ENCODE measurements around the gene CZIB. TPM values are rescaled to one million over a fixed set of nuclear protein-coding genes. Genes with fewer than 3 reads are reported as not detected.

CZIB gene
- polyA plus RNA-seq, 1 donor from 2014 or later = 103 TPM

DNA sequence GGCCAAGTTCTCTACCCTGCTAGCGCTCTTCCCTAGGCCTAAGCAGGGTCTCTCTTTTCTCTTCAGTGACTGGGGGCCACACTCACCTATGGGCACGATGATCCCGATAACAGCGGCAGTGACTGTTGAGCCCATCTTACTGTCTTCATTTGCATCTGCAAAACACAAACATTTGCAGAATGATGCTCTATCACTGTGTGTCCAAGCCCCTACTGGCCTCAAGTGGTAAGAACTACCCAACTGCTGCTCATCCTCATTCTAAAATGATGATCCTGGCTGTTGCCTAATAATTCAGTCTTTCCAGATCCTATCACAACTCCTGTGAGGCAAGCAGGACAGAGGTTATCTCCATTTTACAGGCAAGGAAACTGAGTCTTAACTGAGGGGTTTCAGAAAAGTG is 34.6 kb upstream of the CZIB start:
- H3K79me2 ChIP-seq (replicated peaks; ENCODE audit: insufficient read depth, low read length) = no peaks in the 10 kb centered on the region
- H3K27ac ChIP-seq (ENCODE audit: low read length) = no peak overlapping the region
- H3K9me3 ChIP-seq (ENCODE audit: low read length) = no peaks in the 10 kb centered on the region
- H3F3A ChIP-seq (ENCODE audit: insufficient read depth, low read length, poor library complexity, severe bottlenecking) = no peaks in the 10 kb centered on the region
- no peaks in the 10 kb centered on the region for H3K9me2 ChIP-seq (ENCODE audit: insufficient read depth, low read length)
- H4K20me1 ChIP-seq (ENCODE audit: insufficient read depth) = no peaks in the 10 kb centered on the region
- H3K4me3 ChIP-seq (ENCODE audit: low read length) = no peak overlapping the region
- no peak overlapping the region for H3K9ac ChIP-seq (ENCODE audit: low read length)
- no peak overlapping the region for H3K4me2 ChIP-seq (ENCODE audit: low read length)
- peaks cover 3% of the 10 kb centered on the region for H3K36me3 ChIP-seq (ENCODE audit: insufficient read depth, low read length)
- no peak for TF ChIP-seq EP300 (conservative IDR thresholded peaks at IDR 0.05; ENCODE audit: poor library complexity, severe bottlenecking)
- no peak for TF ChIP-seq EZH2 (IDR thresholded peaks at IDR 0.05; ENCODE audit: borderline replicate concordance, insufficient read depth, low read length, poor library complexity, severe bottlenecking)
- no peak for TF ChIP-seq TAF1 (IDR thresholded peaks at IDR 0.05; ENCODE audit: low read depth)
- TF ChIP-seq, protein P1, sequence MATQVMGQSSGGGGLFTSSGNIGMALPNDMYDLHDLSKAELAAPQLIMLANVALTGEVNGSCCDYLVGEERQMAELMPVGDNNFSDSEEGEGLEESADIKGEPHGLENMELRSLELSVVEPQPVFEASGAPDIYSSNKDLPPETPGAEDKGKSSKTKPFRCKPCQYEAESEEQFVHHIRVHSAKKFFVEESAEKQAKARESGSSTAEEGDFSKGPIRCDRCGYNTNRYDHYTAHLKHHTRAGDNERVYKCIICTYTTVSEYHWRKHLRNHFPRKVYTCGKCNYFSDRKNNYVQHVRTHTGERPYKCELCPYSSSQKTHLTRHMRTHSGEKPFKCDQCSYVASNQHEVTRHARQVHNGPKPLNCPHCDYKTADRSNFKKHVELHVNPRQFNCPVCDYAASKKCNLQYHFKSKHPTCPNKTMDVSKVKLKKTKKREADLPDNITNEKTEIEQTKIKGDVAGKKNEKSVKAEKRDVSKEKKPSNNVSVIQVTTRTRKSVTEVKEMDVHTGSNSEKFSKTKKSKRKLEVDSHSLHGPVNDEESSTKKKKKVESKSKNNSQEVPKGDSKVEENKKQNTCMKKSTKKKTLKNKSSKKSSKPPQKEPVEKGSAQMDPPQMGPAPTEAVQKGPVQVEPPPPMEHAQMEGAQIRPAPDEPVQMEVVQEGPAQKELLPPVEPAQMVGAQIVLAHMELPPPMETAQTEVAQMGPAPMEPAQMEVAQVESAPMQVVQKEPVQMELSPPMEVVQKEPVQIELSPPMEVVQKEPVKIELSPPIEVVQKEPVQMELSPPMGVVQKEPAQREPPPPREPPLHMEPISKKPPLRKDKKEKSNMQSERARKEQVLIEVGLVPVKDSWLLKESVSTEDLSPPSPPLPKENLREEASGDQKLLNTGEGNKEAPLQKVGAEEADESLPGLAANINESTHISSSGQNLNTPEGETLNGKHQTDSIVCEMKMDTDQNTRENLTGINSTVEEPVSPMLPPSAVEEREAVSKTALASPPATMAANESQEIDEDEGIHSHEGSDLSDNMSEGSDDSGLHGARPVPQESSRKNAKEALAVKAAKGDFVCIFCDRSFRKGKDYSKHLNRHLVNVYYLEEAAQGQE (IDR thresholded peaks at IDR 0.05; ENCODE audit: borderline replicate concordance) = no peak
- no peak for TF ChIP-seq SMC3 (conservative IDR thresholded peaks at IDR 0.05; ENCODE audit: poor library complexity)
- TF ChIP-seq, protein P2, sequence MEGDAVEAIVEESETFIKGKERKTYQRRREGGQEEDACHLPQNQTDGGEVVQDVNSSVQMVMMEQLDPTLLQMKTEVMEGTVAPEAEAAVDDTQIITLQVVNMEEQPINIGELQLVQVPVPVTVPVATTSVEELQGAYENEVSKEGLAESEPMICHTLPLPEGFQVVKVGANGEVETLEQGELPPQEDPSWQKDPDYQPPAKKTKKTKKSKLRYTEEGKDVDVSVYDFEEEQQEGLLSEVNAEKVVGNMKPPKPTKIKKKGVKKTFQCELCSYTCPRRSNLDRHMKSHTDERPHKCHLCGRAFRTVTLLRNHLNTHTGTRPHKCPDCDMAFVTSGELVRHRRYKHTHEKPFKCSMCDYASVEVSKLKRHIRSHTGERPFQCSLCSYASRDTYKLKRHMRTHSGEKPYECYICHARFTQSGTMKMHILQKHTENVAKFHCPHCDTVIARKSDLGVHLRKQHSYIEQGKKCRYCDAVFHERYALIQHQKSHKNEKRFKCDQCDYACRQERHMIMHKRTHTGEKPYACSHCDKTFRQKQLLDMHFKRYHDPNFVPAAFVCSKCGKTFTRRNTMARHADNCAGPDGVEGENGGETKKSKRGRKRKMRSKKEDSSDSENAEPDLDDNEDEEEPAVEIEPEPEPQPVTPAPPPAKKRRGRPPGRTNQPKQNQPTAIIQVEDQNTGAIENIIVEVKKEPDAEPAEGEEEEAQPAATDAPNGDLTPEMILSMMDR (IDR thresholded peaks at IDR 0.05; ENCODE audit: poor library complexity, severe bottlenecking) = no peak
- TF ChIP-seq RAD21 (conservative IDR thresholded peaks at IDR 0.05) = no peak
- TF ChIP-seq MXI1 (conservative IDR thresholded peaks at IDR 0.05; ENCODE audit: poor library complexity, severe bottlenecking) = no peak
- TF ChIP-seq POLR2AphosphoS5 (IDR thresholded peaks at IDR 0.05) = no peak
- no peaks in the 10 kb centered on the region for H3K27me3 ChIP-seq (ENCODE audit: insufficient read depth, low read depth, low read length)
- H2AFZ ChIP-seq (ENCODE audit: low read depth, low read length) = no peak overlapping the region

DNA sequence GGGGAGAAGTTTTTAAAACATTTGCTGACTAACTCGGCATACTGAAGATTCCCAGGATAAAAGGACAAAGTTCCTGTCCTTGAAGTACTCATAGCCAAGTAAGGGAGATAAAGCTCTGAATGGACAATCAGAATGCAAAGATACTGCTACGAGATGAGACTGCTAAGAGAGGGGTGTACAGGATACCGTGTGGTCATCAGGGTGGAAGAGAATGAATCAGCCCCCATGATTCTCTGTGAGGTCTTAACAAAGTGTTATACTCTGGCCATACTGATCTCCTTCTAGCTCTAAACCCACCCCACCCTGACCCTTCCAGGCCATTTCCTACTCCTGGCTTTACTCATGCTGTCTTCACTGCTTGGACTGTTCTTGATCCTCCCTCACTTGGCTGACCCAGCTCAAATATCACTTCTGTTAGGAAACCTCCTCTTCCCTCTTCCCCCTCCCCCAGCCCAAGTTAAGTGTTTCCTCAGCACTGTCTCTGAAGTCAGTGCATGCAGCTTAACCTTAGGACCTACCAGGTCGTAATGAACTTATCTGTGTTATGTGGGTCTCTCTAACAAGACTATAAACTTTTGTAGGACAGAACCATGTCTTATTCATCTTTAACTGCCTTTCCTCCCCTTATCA is 33.7 kb upstream of the CZIB start:
- no peaks in the 10 kb centered on the region for H3K9me3 ChIP-seq (ENCODE audit: low read length)
- no peak overlapping the region for H2AFZ ChIP-seq (ENCODE audit: low read depth, low read length)
- no peaks in the 10 kb centered on the region for H3K9me2 ChIP-seq (ENCODE audit: insufficient read depth, low read length)
- TF ChIP-seq SMC3 (conservative IDR thresholded peaks at IDR 0.05; ENCODE audit: poor library complexity) (no peak), MXI1 (conservative IDR thresholded peaks at IDR 0.05; ENCODE audit: poor library complexity, severe bottlenecking) (no peak), RAD21 (conservative IDR thresholded peaks at IDR 0.05) (no peak), EZH2 (IDR thresholded peaks at IDR 0.05; ENCODE audit: borderline replicate concordance, insufficient read depth, low read length, poor library complexity, severe bottlenecking) (no peak), EP300 (conservative IDR thresholded peaks at IDR 0.05; ENCODE audit: poor library complexity, severe bottlenecking) (no peak), POLR2AphosphoS5 (IDR thresholded peaks at IDR 0.05) (no peak), TAF1 (IDR thresholded peaks at IDR 0.05; ENCODE audit: low read depth) (no peak)
- TF ChIP-seq, protein P1 (IDR thresholded peaks at IDR 0.05; ENCODE audit: borderline replicate concordance) = no peak
- TF ChIP-seq, protein P2 (IDR thresholded peaks at IDR 0.05; ENCODE audit: poor library complexity, severe bottlenecking) = no peak
- no peak overlapping the region for H3K9ac ChIP-seq (ENCODE audit: low read length)
- H3K4me2 ChIP-seq (ENCODE audit: low read length) = no peak overlapping the region
- H4K20me1 ChIP-seq (ENCODE audit: insufficient read depth) = no peaks in the 10 kb centered on the region
- no peaks in the 10 kb centered on the region for H3F3A ChIP-seq (ENCODE audit: insufficient read depth, low read length, poor library complexity, severe bottlenecking)
- H3K36me3 ChIP-seq (ENCODE audit: insufficient read depth, low read length) = peaks cover 3% of the 10 kb centered on the region
- H3K27ac ChIP-seq (ENCODE audit: low read length) = no peak overlapping the region
- H3K27me3 ChIP-seq (ENCODE audit: insufficient read depth, low read depth, low read length) = no peaks in the 10 kb centered on the region
- H3K4me3 ChIP-seq (ENCODE audit: low read length) = no peak overlapping the region
- H3K79me2 ChIP-seq (replicated peaks; ENCODE audit: insufficient read depth, low read length) = no peaks in the 10 kb centered on the region
